Measurements from ENCODE around the gene RETREG1.

GRCh38 chr5:16493261-16493660 lies 123.5 kb downstream of the RETREG1 start:
- TF ChIP-seq CTCF (IDR thresholded peaks at IDR 0.05; ENCODE audit: poor library complexity): no peak
- TF ChIP-seq EZH2 (IDR thresholded peaks at IDR 0.05; ENCODE audit: borderline replicate concordance): no peak
- TF ChIP-seq EZH2phosphoT487 (IDR thresholded peaks at IDR 0.05; ENCODE audit: low read depth, severe bottlenecking, unreplicated experiment): no peak
